Activated B cell treated with CpG ODN at 0.5 μM for 24 hours (primary cell): ENCODE data around the gene JUNB. TPM values are rescaled to one million over a fixed set of nuclear protein-coding genes. Genes with fewer than 3 reads are reported as not detected.

ENCODE experiments used
- ATAC-seq: fragments of 200-7000 bp; cut with Tn5 transposase; one replicate; pipeline ENCODE4 v1.10.0; 2021; ENCODE audit warnings: low read depth, mild to moderate bottlenecking, moderate library complexity
- CTCF ChIA-PET: fragments of 350-600 bp; sonication (Branson Sonifier 250); formaldehyde crosslinking; loops from one replicate; lab custom pipeline; 2021; ENCODE audit warnings: antibody characterized with exemption; lab: Charles Lee
- POLR2A ChIA-PET: fragments of 350-600 bp; sonication (Branson Sonifier 250); formaldehyde crosslinking; loops from one replicate; lab custom pipeline; 2021; ENCODE audit warnings: antibody characterized with exemption; lab: Charles Lee
- DNase-seq: peaks from one replicate; pipeline ENCODE4 v3.0.0; 2022
- H3K27ac Mint-ChIP-seq: one replicate; pipeline ENCODE4 v1.8.0; 2020; ENCODE audit warnings: mixed read lengths
- H3K27me3 Mint-ChIP-seq: one replicate; pipeline ENCODE4 v1.8.0; 2021; ENCODE audit warnings: mixed read lengths
- H3K36me3 Mint-ChIP-seq: one replicate; pipeline ENCODE4 v1.8.0; 2021; ENCODE audit warnings: low read depth, mixed read lengths
- H3K4me1 Mint-ChIP-seq: one replicate; pipeline ENCODE4 v1.8.0; 2021; ENCODE audit warnings: mixed read lengths
- H3K4me3 Mint-ChIP-seq: one replicate; pipeline ENCODE4 v1.8.0; 2020; ENCODE audit warnings: mild to moderate bottlenecking, mixed read lengths
- H3K9me3 Mint-ChIP-seq: one replicate; pipeline ENCODE4 v1.8.0; 2020; ENCODE audit warnings: mixed read lengths
- intact Hi-C: fragments of 100-400 bp; cut with micrococcal nuclease; formaldehyde crosslinking; loops from one replicate; pipeline ENCODE4 v1.15.1; 2024
- total RNA-seq: library from RNA; stranded (reverse); gene quantifications from 2 replicates; pipeline ENCODE4 v1.2.3, GENCODE V29; 2022
- TF ChIP-seq, protein P1 (sequence below): fragments of 200-600 bp; IDR thresholded peaks from one replicate; pipeline ENCODE4 v1.8.0; 2022; ENCODE audit warnings: antibody characterized with exemption, mild to moderate bottlenecking

JUNB gene
- total RNA-seq, 1 donor from 2014 or later, result 132 TPM

DNA sequence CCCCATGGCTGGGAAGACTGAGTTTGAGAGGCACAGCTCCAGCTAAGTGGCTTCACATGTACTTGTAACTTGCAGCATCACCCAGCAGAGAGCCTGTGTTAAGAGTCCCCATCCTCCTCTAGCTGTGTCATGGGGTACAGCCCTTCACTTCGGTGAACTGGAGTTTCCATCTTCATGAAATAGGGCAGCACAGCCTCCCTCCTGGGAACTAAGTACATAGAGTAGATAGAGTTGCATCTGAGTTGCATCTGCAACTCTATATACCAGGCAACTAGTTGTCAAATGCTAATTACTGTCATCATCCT lies 9.1 kb downstream of the JUNB start:
- DNase-seq, result no peak
- ChIA-PET CTCF (interaction anchor here (1.3 to 11.4 kb wide), 3 partner anchors 25 to 47 kb away, joined by 7 to 280 read pairs (median 278); partner anchors contain the start of gene HOOK2), POLR2A (interaction anchor here (0.6 to 1.2 kb wide), 5 partner anchors 9 to 258 kb away, joined by 3 to 7 read pairs (median 6); partner anchors contain the start of gene JUNB)
- ATAC-seq, result no peak
- H3K9me3 Mint-ChIP-seq, result no peaks in the 10 kb centered on the region
- peaks cover 5% of the 10 kb centered on the region for H3K27me3 Mint-ChIP-seq
- peaks cover 2% of the 10 kb centered on the region for H3K36me3 Mint-ChIP-seq
- TF ChIP-seq, protein P1, sequence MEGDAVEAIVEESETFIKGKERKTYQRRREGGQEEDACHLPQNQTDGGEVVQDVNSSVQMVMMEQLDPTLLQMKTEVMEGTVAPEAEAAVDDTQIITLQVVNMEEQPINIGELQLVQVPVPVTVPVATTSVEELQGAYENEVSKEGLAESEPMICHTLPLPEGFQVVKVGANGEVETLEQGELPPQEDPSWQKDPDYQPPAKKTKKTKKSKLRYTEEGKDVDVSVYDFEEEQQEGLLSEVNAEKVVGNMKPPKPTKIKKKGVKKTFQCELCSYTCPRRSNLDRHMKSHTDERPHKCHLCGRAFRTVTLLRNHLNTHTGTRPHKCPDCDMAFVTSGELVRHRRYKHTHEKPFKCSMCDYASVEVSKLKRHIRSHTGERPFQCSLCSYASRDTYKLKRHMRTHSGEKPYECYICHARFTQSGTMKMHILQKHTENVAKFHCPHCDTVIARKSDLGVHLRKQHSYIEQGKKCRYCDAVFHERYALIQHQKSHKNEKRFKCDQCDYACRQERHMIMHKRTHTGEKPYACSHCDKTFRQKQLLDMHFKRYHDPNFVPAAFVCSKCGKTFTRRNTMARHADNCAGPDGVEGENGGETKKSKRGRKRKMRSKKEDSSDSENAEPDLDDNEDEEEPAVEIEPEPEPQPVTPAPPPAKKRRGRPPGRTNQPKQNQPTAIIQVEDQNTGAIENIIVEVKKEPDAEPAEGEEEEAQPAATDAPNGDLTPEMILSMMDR, result no peak
- H3K27ac Mint-ChIP-seq, result no peak overlapping the region
- peaks cover 30% of the 10 kb centered on the region for H3K4me1 Mint-ChIP-seq
- H3K4me3 Mint-ChIP-seq, result peak overlapping the region; percentile 82
- intact Hi-C loops, result no loop called here

DNA sequence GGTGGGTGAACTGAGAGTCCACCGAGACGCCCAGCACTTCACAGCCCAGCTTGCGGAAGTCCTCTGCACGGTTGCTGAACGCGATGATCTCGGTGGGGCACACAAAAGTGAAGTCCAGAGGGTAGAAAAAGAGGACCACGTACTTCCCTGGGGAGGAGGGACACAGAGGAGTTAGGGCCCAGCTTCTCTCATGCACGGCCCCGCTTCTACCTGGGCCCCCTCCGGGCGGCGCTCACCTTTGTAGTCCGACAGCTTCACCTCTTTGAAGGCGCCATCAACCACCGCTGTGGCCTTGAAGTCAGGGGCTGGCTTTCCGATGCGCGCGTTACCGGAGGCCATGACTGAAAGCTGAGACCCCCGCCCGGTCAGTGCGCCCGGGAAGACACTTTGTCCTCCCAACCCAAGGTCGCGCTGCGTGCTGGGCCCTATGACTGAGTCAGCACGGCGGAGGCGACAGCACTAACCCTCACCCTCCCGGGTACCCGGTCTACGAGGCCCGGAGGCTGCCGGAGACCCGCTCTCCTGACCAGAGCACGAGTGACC lies 9.7 kb downstream of the JUNB start:
- intact Hi-C loops, result no loop called here
- TF ChIP-seq, protein P1, result no peak
- H3K4me3 Mint-ChIP-seq, result peak overlapping the region; percentile 82
- H3K27me3 Mint-ChIP-seq, result peaks cover 5% of the 10 kb centered on the region
- CTCF ChIA-PET, result interaction anchor here (1.3 to 11.4 kb wide), 3 partner anchors 26 to 46 kb away, joined by 7 to 280 read pairs (median 278); partner anchors contain the start of gene HOOK2
- POLR2A ChIA-PET, result interaction anchor here (0.6 to 1.2 kb wide), 3 partner anchors 10 to 259 kb away, joined by 3 to 7 read pairs (median 6); partner anchors contain the start of gene JUNB
- H3K36me3 Mint-ChIP-seq, result peaks cover 2% of the 10 kb centered on the region
- H3K4me1 Mint-ChIP-seq, result peaks cover 26% of the 10 kb centered on the region
- no peak overlapping the region for H3K27ac Mint-ChIP-seq
- no peak for ATAC-seq
- no peaks in the 10 kb centered on the region for H3K9me3 Mint-ChIP-seq
- DNase-seq, result no peak

DNA sequence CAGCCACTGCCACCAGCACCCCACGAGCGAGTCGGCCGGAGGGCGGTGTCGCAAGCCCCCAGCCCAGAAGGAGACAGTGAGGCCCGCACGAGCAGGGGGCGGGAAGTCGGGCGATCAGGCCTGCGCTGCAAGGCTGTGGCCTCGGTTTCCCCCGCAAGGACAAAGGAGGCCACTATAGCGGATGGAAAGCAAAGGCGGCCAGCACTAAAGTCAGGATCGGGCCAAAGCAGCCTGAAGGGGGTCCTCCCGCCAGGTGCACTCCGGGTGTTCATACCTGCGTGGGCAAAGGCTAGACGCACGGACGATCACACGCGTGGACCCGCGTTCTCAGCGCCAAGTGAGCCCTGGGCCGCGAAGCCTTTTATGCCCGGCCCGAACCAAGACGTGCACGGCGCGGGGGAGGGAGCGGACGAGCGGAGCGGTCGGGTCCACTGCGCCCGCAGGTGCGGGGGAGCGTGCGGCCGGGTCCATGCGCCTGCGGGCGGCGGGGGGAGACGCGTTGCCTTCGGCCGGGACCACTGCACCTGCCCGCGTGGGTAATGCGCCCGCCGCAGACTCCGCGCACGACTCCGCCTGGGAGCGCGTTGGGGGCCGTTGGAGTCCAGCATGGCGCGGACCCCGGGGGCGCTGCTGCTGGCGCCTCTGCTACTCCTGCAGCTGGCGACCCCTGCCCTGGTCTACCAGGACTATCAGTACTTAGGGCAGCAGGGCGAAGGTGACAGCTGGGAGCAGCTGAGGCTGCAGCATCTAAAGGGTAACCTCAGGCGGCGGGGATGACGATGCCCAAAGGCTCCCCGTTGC lies 10.4 kb downstream of the JUNB start, which contains the start of the genes PRDX2 and THSD8:
Gene PRDX2, minus strand, starts transcription at position 335 of the 801 bp plus-strand sequence. CDS start 539 bp downstream, outside the sequence.
Gene THSD8, plus strand, starts transcription at position 604 of the 801 bp plus-strand sequence. Its CDS starts 3 bp downstream, at position 607.
- Mint-ChIP-seq H3K4me1 (peaks cover 26% of the 10 kb centered on the region), H3K27ac (no peak within 1 kb of the TSS), H3K36me3 (peaks cover 3% of the 10 kb centered on the region), H3K27me3 (peaks cover 5% of the 10 kb centered on the region), H3K9me3 (no peaks in the 10 kb centered on the region), H3K4me3 (peak within 1 kb of the TSS; percentile 82)
- CTCF ChIA-PET, result interaction anchor here (1.0 to 11.4 kb wide), 5 partner anchors 9 to 45 kb away, joined by 3 to 280 read pairs (median 7); partner anchors contain the start of gene HOOK2
- intact Hi-C loops, result no loop called here
- TF ChIP-seq, protein P1, result no peak
- ATAC-seq, result peak; percentile 69
- POLR2A ChIA-PET, result interaction anchor here (0.7 to 1.3 kb wide), 4 partner anchors 8 to 32 kb away, joined by 3 to 5 read pairs (median 4); no protein-coding TSS in a partner anchor
- peak; percentile 59 for DNase-seq

DNA sequence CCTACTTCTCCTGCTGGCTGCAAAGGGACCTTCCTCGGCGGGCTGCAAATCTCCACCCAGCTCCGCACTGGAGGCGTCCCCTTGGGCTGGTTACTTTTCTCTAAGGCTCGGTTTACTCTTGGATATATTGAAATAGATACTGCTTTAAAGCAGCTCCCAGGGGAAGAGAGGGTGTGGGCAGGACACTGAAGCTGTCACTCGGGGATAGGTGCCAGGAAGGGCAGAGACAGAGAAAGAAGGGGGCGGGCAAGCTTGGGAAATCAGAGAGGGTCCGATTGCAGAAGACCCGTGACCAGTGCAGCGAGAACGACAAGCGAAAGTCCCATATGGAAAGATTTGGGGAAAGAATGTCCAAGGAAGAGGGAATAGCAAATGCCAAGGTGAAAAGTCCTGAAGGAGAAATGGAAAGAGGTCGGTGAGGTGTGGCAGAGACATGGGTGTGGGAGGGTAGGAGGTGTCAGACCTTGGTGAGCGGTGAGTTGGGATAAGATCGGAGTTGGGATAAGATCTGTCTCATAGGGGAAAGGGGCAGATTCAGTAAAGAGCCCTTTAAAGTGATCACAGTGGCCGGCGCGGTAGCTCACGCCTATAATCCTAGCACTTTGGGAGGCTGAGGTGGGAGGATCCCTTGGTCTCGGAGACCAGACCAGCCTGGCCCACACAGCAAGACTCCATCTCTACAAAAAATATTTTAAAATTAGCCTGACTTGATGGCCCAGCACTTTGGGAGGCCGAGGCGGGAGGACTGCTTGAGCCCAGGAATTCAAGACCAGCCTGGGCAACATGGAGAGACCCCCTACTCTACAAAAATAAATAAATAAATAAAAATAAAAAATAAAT lies 11.2 kb downstream of the JUNB start:
- intact Hi-C loops, result no loop called here
- peaks cover 31% of the 10 kb centered on the region for H3K4me1 Mint-ChIP-seq
- DNase-seq, result no peak
- no peak for ATAC-seq
- H3K27ac Mint-ChIP-seq, result no peak overlapping the region
- ChIA-PET CTCF (interaction anchor here (1.0 to 1.1 kb wide), 2 partner anchors 10 to 36 kb away, joined by 3 to 4 read pairs; no protein-coding TSS in a partner anchor), POLR2A (interaction anchor here (0.7 to 1.3 kb wide), 3 partner anchors 9 to 33 kb away, joined by 3 to 5 read pairs (median 4); no protein-coding TSS in a partner anchor)
- H3K36me3 Mint-ChIP-seq, result peaks cover 2% of the 10 kb centered on the region
- peak overlapping the region; percentile 82 for H3K4me3 Mint-ChIP-seq
- peaks cover 5% of the 10 kb centered on the region for H3K27me3 Mint-ChIP-seq
- no peaks in the 10 kb centered on the region for H3K9me3 Mint-ChIP-seq
- TF ChIP-seq, protein P1, result no peak
